Stomach (tissue), 9 donors: Measurements from ENCODE around the gene FZR1. TPM values are rescaled to one million over a fixed set of nuclear protein-coding genes. Genes with fewer than 3 reads are reported as not detected.

Experiments
- DNase-seq, 2 donors: peaks; one replicate each; pipeline versions ENCODE4 v3.0.0 to v3.0.0-alpha.2; 2013 to 2019
- H3K27ac ChIP-seq, 5 donors: fragments of 200-600 bp in 4 of 5; sonication (generic) in 4 of 5; one replicate each; pipeline ENCODE4 v1.5.1; 2013 to 2019; ENCODE audit warnings: mild to moderate bottlenecking in 1 of 5, moderate library complexity in 1 of 5
- H3K27me3 ChIP-seq, 3 donors: fragments of 200-600 bp; sonication (generic); one replicate each; pipeline ENCODE4 v1.5.1; 2017 to 2019; ENCODE audit warnings: mixed run types in 1 of 3
- H3K36me3 ChIP-seq, 4 donors: fragments of 200-600 bp; sonication (generic); 1 replicate in 3 of 4; 2 replicates in 1 of 4; pipeline ENCODE4 v1.5.1; 2016 to 2019
- H3K4me1 ChIP-seq, 4 donors: fragments of 200-600 bp; sonication (generic); one replicate each; pipeline ENCODE4 v1.5.1; 2016 to 2019
- H3K4me3 ChIP-seq, 4 donors: fragments of 200-600 bp; sonication (generic) in 3 of 4; one replicate each; pipeline ENCODE4 v1.5.1; 2016 to 2019; ENCODE audit warnings: mild to moderate bottlenecking in 1 of 4
- H3K9me3 ChIP-seq, 4 donors: fragments of 200-600 bp; sonication (generic); one replicate each; pipeline ENCODE4 v1.5.1; 2016 to 2019
- CTCF ChIP-seq, 7 experiments: fragments of 450-650 bp in 4 of 7; fragments of 200-600 bp in 3 of 7; sonication (generic) in 3 of 7; IDR thresholded peaks; one replicate each; pipeline ENCODE4 v1.5.1; 2016 to 2019; ENCODE audit warnings: antibody characterized with exemption in 7 of 7, control low read depth in 2 of 7, mild to moderate bottlenecking in 1 of 7
- EP300 ChIP-seq: sonication (generic); formaldehyde crosslinking; IDR thresholded peaks from one replicate; pipeline ENCODE4 v1.6.1; 2017; ENCODE audit warnings: antibody characterized with exemption
- POLR2A ChIP-seq, 4 donors: fragments of 450-650 bp; IDR thresholded peaks; one replicate each; pipeline ENCODE4 v1.6.1; 2016; ENCODE audit warnings: antibody characterized with exemption in 4 of 4, control low read depth in 2 of 4, mild to moderate bottlenecking in 1 of 4, moderate library complexity in 1 of 4
- POLR2AphosphoS5 ChIP-seq, 3 donors: sonication (generic); formaldehyde crosslinking; IDR thresholded peaks; one replicate each; pipeline ENCODE4 v1.6.1; 2016; ENCODE audit warnings: antibody characterized with exemption in 3 of 3
- WGBS, 5 donors: extraction: QIAGEN DNeasy Blood & Tissue Kit in 3 of 5; methylation state at CpG; one replicate each; pipeline versions ENCODE4 v1.1.5 to v1.1.7; 2013 to 2018; 5-methylcytosine and 5-hydroxymethylcytosine counted together
- intact Hi-C: fragments of 100-400 bp; cut with DNase I; formaldehyde crosslinking; loops from one replicate; pipeline ENCODE4 v1.15.1; 2023; ENCODE audit warnings: low total_unique reads
- polyA plus RNA-seq, 3 donors: library from polyadenylated mRNA; stranded (reverse); fragments of 200-250 nt; gene quantifications; one replicate each; pipeline ENCODE4 v1.2.3, GENCODE V29; 2013
- total RNA-seq, 5 donors: library from RNA; depleted of rRNA; stranded (reverse); fragments of >200 nt; gene quantifications; one replicate each; pipeline versions ENCODE4 v1.1.0 to v1.2.3, GENCODE V29; 2014 to 2016
- donor health status: healthy with polysubstance abuse.
- donor health status: Bipolar disorder and iron deficiency.
- donor health status: healthy.

Gene FZR1
- total and polyA plus RNA-seq, 8 donors, result 9.4 to 113 (median 21.3) TPM

GRCh38 chr19:3479177-3479833 lies 26.8 kb upstream of the FZR1 start:
- TF ChIP-seq CTCF (IDR thresholded peaks at IDR 0.05) (no peak), EP300 (no peak), POLR2AphosphoS5 (IDR thresholded peaks at IDR 0.05) (no peak), POLR2A (IDR thresholded peaks at IDR 0.05) (no peak)
- peak; percentile 40 to 72 for DNase-seq
- Histone ChIP-seq H3K36me3 (peaks cover 0 to 8% (median 0%) of the 10 kb centered on the region in 4 donors), H3K27ac (peak overlapping the region in 4 of 5 donors; percentile 45 to 89 (median 84)), H3K9me3 (no peaks in the 10 kb centered on the region), H3K4me3 (peak overlapping the region in 2 of 4 donors; percentile 2 to 32), H3K4me1 (peaks cover 7 to 56% (median 41%) of the 10 kb centered on the region in 4 donors), H3K27me3 (peaks cover 0 to 59% (median 11%) of the 10 kb centered on the region in 3 donors)
- intact Hi-C loops, result no loop called here
- WGBS, 5 donors, result 12 to 39% (median 29%) methylated on average over 7 of the region's 7 CpGs

GRCh38 chr19:3479834-3480215 lies 26.3 kb upstream of the FZR1 start:
- intact Hi-C loops, result no loop called here
- WGBS, 5 donors, result 14 to 37% (median 17%) methylated on average over 9 of the region's 9 CpGs
- no peaks in the 10 kb centered on the region for H3K9me3 ChIP-seq
- no peak for TF ChIP-seq EP300
- TF ChIP-seq CTCF (IDR thresholded peaks at IDR 0.05), result no peak
- no peak for TF ChIP-seq POLR2AphosphoS5 (IDR thresholded peaks at IDR 0.05)
- TF ChIP-seq POLR2A (IDR thresholded peaks at IDR 0.05), result no peak
- H3K27ac ChIP-seq, result peak overlapping the region; percentile 45 to 89 (median 83)
- peaks cover 0 to 8% (median 0%) of the 10 kb centered on the region in 4 donors for H3K36me3 ChIP-seq
- DNase-seq, result peak; percentile 57 to 71
- H3K4me1 ChIP-seq, result peaks cover 7 to 52% (median 38%) of the 10 kb centered on the region in 4 donors
- peak overlapping the region; percentile 32 to 40 (median 38) for H3K4me3 ChIP-seq
- H3K27me3 ChIP-seq, result peaks cover 0 to 64% (median 11%) of the 10 kb centered on the region in 3 donors

- no peaks in the 10 kb centered on the region for H3K9me3 ChIP-seq
These were observed 25.6 kb upstream of the FZR1 start, which contains the start of gene SMIM24 for GRCh38 chr19:3480383-3481091. Gene SMIM24 (minus strand): TSS chr19:3480525. CDS start chr19:3480463, 62 bp downstream.

More at GRCh38 chr19:3480383-3481091, 25.6 kb upstream of the FZR1 start, which contains the start of gene SMIM24:
- Histone ChIP-seq H3K27me3 (peaks cover 0 to 71% (median 11%) of the 10 kb centered on the region in 3 donors), H3K4me1 (peaks cover 7 to 52% (median 38%) of the 10 kb centered on the region in 4 donors), H3K27ac (peak within 1 kb of the TSS; percentile 45 to 89 (median 83)), H3K36me3 (peaks cover 0 to 7% (median 0%) of the 10 kb centered on the region in 4 donors), H3K4me3 (peak within 1 kb of the TSS; percentile 32 to 40 (median 38))
- DNase-seq, result peak; percentile 88 to 89
- intact Hi-C loops, result no loop called here
- WGBS, 5 donors, result 24 to 47% (median 31%) methylated on average over 9 to 27 of the region's 27 CpGs
- no peak for TF ChIP-seq CTCF (IDR thresholded peaks at IDR 0.05)
- no peak for TF ChIP-seq EP300
- TF ChIP-seq POLR2AphosphoS5 (IDR thresholded peaks at IDR 0.05), result peak in 2 of 3 donors; percentile 76 to 86
- no peak for TF ChIP-seq POLR2A (IDR thresholded peaks at IDR 0.05)
